ENCODE data around the gene MRI1.
"Not testable (repeated sequence)": the region's sequence is repeated elsewhere in the genome, so short reads cannot be mapped to it uniquely, and the experiment has no call there.

The MRI1 gene

DNA sequence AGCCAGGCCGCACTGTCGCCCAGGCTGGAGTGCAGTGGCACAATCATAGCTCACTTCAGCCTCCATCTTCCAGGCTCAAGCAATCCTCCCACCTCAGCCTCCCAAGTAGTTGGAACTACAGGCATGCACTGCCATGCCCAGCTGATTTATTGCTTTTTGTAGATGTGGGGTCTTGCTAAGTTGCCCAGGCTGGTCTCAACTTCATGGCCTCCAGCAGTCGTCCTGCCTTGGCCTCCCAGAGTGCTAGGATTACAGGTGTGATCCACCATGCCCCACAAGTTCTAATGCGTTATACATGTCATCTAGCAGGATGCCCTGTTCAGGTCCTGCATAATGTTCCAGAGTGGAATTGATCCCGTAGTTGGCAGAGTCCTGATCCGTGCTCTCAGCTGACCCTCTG is 14.5 kb downstream of the MRI1 start:
- ChIA-PET CTCF (interaction anchor here (0.6 kb wide), 1 partner anchor 26 kb away, joined by 6 read pairs; no protein-coding TSS in a partner anchor), POLR2A (interaction anchor here (0.8 kb wide), 1 partner anchor 31 kb away, joined by 3 read pairs; a partner anchor contains a TSS)
- TF ChIP-seq NFRKB (IDR thresholded peaks at IDR 0.05) (no peak), FOXK2 (IDR thresholded peaks at IDR 0.05) (no peak), FOXA1 (IDR thresholded peaks at IDR 0.05) (no peak), SP1 (IDR thresholded peaks at IDR 0.05) (no peak), ZNF384 (IDR thresholded peaks at IDR 0.05) (no peak), TARDBP (IDR thresholded peaks at IDR 0.05) (no peak), FOXM1 (IDR thresholded peaks at IDR 0.05; ENCODE audit: borderline replicate concordance) (no peak), L3MBTL2 (conservative IDR thresholded peaks at IDR 0.05) (no peak), ELF4 (IDR thresholded peaks at IDR 0.05) (no peak), ARNT (IDR thresholded peaks at IDR 0.05) (no peak), HDGF (IDR thresholded peaks at IDR 0.05; ENCODE audit: borderline replicate concordance) (no peak), BHLHE40 (IDR thresholded peaks at IDR 0.05; ENCODE audit: borderline replicate concordance) (no peak), CTBP1 (IDR thresholded peaks at IDR 0.05; ENCODE audit: borderline replicate concordance) (no peak), LEF1 (IDR thresholded peaks at IDR 0.05; ENCODE audit: borderline replicate concordance) (no peak), SUZ12 (IDR thresholded peaks at IDR 0.05) (no peak)
- TF ChIP-seq, protein P1, sequence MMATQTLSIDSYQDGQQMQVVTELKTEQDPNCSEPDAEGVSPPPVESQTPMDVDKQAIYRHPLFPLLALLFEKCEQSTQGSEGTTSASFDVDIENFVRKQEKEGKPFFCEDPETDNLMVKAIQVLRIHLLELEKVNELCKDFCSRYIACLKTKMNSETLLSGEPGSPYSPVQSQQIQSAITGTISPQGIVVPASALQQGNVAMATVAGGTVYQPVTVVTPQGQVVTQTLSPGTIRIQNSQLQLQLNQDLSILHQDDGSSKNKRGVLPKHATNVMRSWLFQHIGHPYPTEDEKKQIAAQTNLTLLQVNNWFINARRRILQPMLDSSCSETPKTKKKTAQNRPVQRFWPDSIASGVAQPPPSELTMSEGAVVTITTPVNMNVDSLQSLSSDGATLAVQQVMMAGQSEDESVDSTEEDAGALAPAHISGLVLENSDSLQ (IDR thresholded peaks at IDR 0.05): no peak
- DNase-seq (ENCODE audit: extremely low spot score): no peak

DNA sequence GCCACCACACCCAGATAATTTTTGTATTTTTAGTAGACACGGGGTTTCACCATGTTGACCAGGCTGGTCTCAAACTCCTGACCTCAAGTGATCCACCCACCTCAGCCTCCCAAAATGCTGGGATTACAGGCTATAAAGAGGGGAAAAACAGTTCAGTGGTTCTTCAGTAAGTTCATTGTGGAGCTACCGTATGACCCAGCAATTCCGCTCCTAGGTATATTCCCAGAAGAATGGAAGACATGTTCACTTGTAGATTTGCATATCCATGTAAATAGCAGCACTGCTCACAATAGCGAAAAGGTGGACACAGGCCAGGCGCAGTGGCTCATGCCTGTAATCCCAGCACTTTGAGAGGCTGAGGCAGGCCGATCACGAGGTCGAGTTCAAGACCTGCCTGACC is 15.5 kb downstream of the MRI1 start:
- CTCF ChIA-PET: not testable (repeated sequence)

DNA sequence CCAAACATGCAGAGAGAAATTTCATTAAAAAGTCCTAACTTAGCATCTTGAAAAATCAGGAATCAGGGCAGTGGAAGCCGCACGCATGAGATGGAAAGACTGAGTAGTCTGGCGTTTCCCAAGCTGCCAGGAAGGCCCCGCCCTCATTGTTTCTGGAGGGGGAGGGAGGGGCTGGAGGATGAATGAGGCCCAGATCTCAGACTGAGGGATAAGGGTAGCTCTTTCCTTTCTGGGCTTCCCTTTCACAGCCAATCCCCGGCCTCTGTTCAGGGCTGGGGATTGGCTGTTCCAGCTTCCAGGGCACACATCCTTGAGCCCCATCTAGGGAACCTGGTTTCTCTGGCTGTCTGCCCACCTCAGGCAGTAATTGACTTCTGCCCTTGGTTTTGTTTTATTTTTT is 17.2 kb downstream of the MRI1 start:
- no peak for TF ChIP-seq SP1 (IDR thresholded peaks at IDR 0.05)
- no peak for TF ChIP-seq SUZ12 (IDR thresholded peaks at IDR 0.05)
- TF ChIP-seq FOXM1 (IDR thresholded peaks at IDR 0.05; ENCODE audit: borderline replicate concordance): no peak
- no peak for TF ChIP-seq FOXK2 (IDR thresholded peaks at IDR 0.05)
- TF ChIP-seq ELF4 (IDR thresholded peaks at IDR 0.05): no peak
- TF ChIP-seq HDGF (IDR thresholded peaks at IDR 0.05; ENCODE audit: borderline replicate concordance): no peak
- no peak for TF ChIP-seq ARNT (IDR thresholded peaks at IDR 0.05)
- TF ChIP-seq BHLHE40 (IDR thresholded peaks at IDR 0.05; ENCODE audit: borderline replicate concordance): no peak
- ChIA-PET POLR2A (no interaction called here), CTCF (interaction anchor here (0.7 kb wide), 1 partner anchor 82 kb away, joined by 6 read pairs; no protein-coding TSS in a partner anchor)
- DNase-seq (ENCODE audit: extremely low spot score): peak; percentile 55

More for the DNA sequence above, 15.5 kb downstream of the MRI1 start:
- DNase-seq (ENCODE audit: extremely low spot score); POLR2A ChIA-PET: not testable (repeated sequence)

DNA sequence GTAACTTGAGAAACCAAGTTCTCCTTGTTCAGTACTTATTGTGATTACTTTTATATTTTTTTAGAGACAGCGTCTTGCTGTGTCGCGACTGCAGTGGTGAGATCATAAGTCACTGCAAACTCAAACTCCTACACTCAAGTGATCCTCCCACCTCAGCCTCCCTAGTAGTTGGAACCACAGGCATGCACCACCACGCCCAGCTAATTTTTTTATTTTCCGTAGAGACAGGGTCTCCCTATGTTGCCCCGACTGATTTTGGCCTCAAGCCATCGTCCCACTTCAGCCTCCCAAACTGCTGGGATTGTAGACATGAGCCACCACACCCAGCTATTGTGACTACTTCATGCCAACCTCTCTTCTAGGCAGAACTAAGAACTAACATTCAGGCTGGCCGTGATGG is 18.2 kb downstream of the MRI1 start:
- DNase-seq (ENCODE audit: extremely low spot score): no peak
- ChIA-PET POLR2A (interaction anchor here (1.6 kb wide), 1 partner anchor 8 kb away, joined by 5 read pairs; the partner anchor contains the start of gene C19orf53), CTCF (interaction anchor here (0.5 to 1.5 kb wide), 2 partner anchors 79 kb away, joined by 3 to 7 read pairs; no protein-coding TSS in a partner anchor)
- no peak for TF ChIP-seq ELF4 (IDR thresholded peaks at IDR 0.05)
- no peak for TF ChIP-seq HDGF (IDR thresholded peaks at IDR 0.05; ENCODE audit: borderline replicate concordance)
- no peak for TF ChIP-seq BHLHE40 (IDR thresholded peaks at IDR 0.05; ENCODE audit: borderline replicate concordance)
- no peak for TF ChIP-seq ZNF384 (IDR thresholded peaks at IDR 0.05)

DNA sequence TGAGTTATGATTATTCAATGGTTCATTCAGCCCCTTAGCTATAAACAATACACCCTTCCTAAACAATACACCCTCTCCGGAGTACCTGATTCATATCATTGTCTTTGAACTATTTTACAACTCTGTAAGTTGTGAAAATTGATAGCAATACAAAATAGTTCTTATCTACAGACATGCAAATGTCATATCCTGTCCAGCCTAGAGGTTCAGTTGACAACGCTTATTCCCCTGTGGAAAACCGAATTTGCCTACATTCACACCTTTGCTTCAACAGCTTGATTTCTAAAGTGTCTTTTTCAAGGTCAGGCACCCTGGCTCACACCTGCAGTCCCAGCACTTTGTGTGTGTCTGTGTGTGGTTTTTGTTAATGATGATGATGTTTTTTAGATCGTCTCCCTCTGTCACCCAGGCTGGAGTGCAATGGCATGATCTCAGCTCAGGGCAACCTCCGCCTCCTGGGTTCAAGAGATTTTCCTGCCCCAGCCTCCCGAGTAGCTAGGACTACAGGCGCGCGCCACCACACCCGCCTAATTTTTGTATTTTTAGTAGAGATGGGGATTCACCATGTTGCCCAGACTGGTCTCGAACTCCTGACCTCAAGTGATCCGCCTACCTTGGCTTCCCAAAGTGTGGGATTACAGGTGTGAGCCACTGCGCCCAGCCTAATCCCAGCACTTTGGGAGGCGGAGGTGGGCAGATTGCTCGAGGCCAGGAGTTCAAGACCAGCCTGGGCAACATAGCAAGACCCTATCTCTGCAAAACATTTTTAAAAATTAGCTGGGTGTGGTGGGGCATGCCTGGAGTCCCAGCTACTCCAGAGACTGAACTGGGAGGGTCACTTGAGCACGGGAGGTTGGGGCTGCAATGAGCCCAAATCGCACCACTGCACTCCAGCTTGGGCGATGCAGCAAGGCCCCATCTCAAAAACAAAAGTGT is 19.5 kb downstream of the MRI1 start:
- TF ChIP-seq ZNF384 (IDR thresholded peaks at IDR 0.05): no peak
- no peak for TF ChIP-seq FOXA1 (IDR thresholded peaks at IDR 0.05)
- no peak for TF ChIP-seq L3MBTL2 (conservative IDR thresholded peaks at IDR 0.05)
- TF ChIP-seq HDGF (IDR thresholded peaks at IDR 0.05; ENCODE audit: borderline replicate concordance): no peak
- TF ChIP-seq SP1 (IDR thresholded peaks at IDR 0.05): no peak
- CTCF ChIA-PET: interaction anchor here (0.7 to 1.5 kb wide), 6 partner anchors 10 to 91 kb away, joined by 3 to 8 read pairs (median 5); partner anchors contain the start of gene C19orf53
- no peak for DNase-seq (ENCODE audit: extremely low spot score)
- POLR2A ChIA-PET: interaction anchor here (0.6 to 2.2 kb wide), 6 partner anchors 9 to 79 kb away, joined by 3 to 6 read pairs (median 5); partner anchors contain the start of genes C19orf53 and MRI1

DNA sequence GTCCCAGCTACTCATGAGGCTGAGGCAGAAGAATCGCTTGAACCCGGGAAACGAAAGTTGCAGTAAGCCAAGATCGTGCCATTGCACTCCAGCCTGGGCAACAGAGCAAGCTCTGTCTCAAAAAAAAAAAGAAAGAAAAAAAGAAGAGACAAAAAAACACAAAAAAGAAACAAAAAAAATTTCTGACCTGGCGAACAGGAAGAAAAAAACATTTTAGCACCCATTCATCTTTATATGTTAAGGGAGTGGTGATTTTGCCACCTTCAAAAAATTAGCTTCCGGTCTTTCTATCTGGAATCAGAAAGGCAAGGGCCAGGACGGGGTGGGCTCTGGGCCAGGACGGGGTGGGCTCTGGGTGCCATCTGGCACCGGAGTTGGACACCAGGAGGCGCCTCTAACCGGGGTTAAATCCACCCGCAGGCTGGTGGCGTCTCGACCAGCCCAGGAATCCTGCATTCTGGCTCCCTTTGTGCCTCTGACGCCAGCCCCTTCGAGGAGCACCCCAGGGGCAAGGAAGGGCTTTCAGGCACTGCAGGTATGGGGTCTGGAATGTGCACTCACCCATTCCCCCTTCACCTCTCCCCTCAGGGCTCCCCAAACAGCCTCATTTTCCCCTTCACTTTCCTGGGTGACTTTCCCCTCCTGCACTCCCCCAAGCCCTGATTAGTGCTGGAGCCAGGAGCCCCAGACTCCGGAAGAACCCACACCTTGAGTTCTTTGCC is 20.6 kb downstream of the MRI1 start:
- TF ChIP-seq ELF4 (IDR thresholded peaks at IDR 0.05) (no peak), BHLHE40 (IDR thresholded peaks at IDR 0.05; ENCODE audit: borderline replicate concordance) (no peak), FOXM1 (IDR thresholded peaks at IDR 0.05; ENCODE audit: borderline replicate concordance) (no peak), ARNT (IDR thresholded peaks at IDR 0.05) (no peak), SUZ12 (IDR thresholded peaks at IDR 0.05) (no peak), L3MBTL2 (conservative IDR thresholded peaks at IDR 0.05) (no peak), TARDBP (IDR thresholded peaks at IDR 0.05) (no peak), HDGF (IDR thresholded peaks at IDR 0.05; ENCODE audit: borderline replicate concordance) (no peak), CTBP1 (IDR thresholded peaks at IDR 0.05; ENCODE audit: borderline replicate concordance) (no peak), LEF1 (IDR thresholded peaks at IDR 0.05; ENCODE audit: borderline replicate concordance) (no peak)
- CTCF ChIA-PET: interaction anchor here (0.6 to 1.4 kb wide), 4 partner anchors 11 to 90 kb away, joined by 3 to 8 read pairs (median 5); partner anchors contain the start of gene C19orf53
- POLR2A ChIA-PET: interaction anchor here (0.5 to 2.2 kb wide), 3 partner anchors 11 to 78 kb away, joined by 3 to 6 read pairs (median 5); partner anchors contain the start of gene C19orf53
- DNase-seq (ENCODE audit: extremely low spot score): peak; percentile 72

DNA sequence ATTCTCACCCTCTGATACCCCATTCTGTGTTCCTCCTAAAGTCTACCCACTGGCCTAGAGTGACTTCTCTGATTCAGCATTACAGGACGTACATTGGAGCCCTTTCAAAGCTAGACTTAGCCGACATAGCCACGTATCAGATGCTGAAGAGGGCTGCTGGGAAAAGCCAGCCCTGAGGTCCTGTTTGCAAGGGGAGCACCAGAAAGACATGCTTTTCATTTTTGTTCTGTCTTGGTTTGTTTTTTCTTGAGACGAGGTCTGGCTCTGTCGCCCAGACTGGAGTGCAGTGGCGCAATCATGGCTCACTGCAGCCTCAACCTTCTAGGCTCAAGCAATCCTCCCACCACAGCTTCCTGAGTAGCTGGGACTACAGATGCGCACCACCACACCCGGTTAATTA is 24.7 kb downstream of the MRI1 start:
- POLR2A ChIA-PET: no interaction called here
- no peak for TF ChIP-seq SP1 (IDR thresholded peaks at IDR 0.05)
- TF ChIP-seq ZNF384 (IDR thresholded peaks at IDR 0.05): no peak
- TF ChIP-seq, protein P1 (IDR thresholded peaks at IDR 0.05): no peak
- no peak for TF ChIP-seq LEF1 (IDR thresholded peaks at IDR 0.05; ENCODE audit: borderline replicate concordance)
- TF ChIP-seq HDGF (IDR thresholded peaks at IDR 0.05; ENCODE audit: borderline replicate concordance): no peak
- TF ChIP-seq FOXK2 (IDR thresholded peaks at IDR 0.05): no peak
- no peak for TF ChIP-seq L3MBTL2 (conservative IDR thresholded peaks at IDR 0.05)
- no peak for TF ChIP-seq ARNT (IDR thresholded peaks at IDR 0.05)
- no peak for TF ChIP-seq CTBP1 (IDR thresholded peaks at IDR 0.05; ENCODE audit: borderline replicate concordance)
- no peak for TF ChIP-seq SUZ12 (IDR thresholded peaks at IDR 0.05)
- TF ChIP-seq NFRKB (IDR thresholded peaks at IDR 0.05): no peak
- DNase-seq (ENCODE audit: extremely low spot score): no peak
- CTCF ChIA-PET: interaction anchor here (2.5 kb wide), 1 partner anchor 73 kb away, joined by 7 read pairs; no protein-coding TSS in a partner anchor
